Measurements from ENCODE around the gene C2orf15.

Gene C2orf15

DNA sequence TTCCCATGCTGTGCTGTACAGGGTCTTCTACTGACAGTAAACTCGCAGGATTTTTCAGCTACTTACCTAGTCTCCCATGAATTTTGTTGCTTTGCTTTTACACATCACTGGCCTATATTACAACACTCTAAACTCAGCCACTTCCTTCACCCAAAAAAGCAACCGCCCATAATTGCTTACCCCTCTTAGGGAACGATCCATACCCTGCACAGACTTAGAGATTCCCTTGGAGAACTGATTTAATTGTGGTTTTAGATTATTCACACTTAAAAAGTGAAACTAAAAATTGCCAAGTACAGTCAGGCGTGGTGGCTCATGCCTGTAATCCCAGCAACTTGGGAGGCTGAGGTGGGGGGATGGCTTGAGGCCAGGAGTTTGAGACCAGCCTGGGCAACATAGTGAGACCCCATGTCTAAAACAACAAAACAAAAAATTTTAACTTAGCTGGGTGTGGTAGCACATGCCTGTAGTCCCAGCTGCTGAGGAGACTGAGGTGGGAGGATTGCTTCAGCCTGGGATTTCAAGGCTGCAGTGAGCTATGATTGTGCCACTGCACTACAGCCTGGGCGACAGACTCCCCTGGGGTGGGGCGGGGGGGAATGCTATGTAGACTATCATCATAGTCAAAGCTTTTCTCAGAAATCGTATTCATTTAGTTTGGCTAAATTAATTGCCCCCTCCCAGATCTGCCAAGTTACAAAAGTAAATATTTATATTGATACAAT, 58.7 kb downstream of the C2orf15 start:
- Histone ChIP-seq H3K27me3 (ENCODE audit: insufficient read depth, low read depth, severe bottlenecking) (no peaks in the 10 kb centered on the region), H3K4me3 (ENCODE audit: low read depth, low read length) (no peak overlapping the region), H3K9me3 (ENCODE audit: severe bottlenecking) (peaks cover 2% of the 10 kb centered on the region), H3K36me3 (peaks cover 15% of the 10 kb centered on the region), H3K27ac (no peak overlapping the region)
- TF ChIP-seq, protein P1, sequence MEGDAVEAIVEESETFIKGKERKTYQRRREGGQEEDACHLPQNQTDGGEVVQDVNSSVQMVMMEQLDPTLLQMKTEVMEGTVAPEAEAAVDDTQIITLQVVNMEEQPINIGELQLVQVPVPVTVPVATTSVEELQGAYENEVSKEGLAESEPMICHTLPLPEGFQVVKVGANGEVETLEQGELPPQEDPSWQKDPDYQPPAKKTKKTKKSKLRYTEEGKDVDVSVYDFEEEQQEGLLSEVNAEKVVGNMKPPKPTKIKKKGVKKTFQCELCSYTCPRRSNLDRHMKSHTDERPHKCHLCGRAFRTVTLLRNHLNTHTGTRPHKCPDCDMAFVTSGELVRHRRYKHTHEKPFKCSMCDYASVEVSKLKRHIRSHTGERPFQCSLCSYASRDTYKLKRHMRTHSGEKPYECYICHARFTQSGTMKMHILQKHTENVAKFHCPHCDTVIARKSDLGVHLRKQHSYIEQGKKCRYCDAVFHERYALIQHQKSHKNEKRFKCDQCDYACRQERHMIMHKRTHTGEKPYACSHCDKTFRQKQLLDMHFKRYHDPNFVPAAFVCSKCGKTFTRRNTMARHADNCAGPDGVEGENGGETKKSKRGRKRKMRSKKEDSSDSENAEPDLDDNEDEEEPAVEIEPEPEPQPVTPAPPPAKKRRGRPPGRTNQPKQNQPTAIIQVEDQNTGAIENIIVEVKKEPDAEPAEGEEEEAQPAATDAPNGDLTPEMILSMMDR (IDR thresholded peaks at IDR 0.05; ENCODE audit: low read depth, low read length), result no peak
- DNase-seq, result no peak
